GM21447 (cell line): ENCODE data around the gene MEAF6.
"Not testable (repeated sequence)": the region's sequence is repeated elsewhere in the genome, so short reads cannot be mapped to it uniquely, and the experiment has no call there.

Experiments used
- ATAC-seq: cut with Tn5 transposase; IDR thresholded peaks from one replicate; pipeline ENCODE4 v1.9.1; 2021; ENCODE audit not compliant: unreplicated experiment

Gene MEAF6

DNA sequence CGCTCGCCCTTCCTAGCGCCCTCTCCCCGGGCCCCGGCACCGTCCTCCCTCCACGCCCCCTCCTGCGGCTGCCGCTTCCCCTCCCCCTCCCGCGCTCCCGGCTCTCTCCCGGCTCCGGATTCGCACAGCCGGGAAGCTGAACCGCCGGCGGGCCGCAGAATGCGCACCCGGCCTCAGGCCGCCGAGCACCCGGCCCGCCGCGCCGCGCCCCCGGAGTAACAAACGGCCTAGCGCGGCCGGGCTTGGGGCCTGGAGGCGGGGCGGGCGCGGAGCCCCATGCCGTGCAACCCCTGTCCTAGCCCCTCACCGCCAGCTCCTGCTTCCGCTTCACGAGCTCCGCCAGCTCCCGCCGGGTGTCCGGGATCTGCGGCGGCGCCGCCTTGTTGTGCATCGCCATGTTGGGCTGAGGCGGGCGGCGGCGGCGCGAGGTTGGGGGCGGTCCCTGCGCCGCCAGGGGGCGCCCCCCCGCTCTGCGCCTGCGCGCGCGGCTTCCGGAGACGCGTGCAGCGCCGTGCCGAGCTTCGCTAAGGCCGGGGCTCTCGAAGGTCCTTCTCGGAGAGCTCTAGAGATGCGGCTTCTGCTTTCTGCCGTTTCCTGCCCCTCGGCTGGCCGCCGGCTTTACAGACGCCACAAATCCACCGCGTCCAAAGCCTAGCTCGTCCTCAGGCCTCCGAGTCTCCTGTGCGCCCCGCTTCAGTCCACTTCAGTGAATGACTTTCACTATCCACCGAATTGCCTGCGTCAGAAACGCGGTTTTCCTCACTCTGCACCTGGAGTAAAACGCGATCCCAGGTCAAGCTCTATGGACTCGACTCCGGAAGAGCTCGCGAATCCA lies at the start of gene MEAF6:
Gene MEAF6, minus strand, starts transcription at position 417 of the 835 bp plus-strand sequence. Its CDS starts 20 bp downstream, at position 397.
- peak; percentile 75 for ATAC-seq

GRCh38 chr1:37562984-37563383 lies 48.4 kb upstream of the MEAF6 start:
- no peak for ATAC-seq

GRCh38 chr1:37561133-37562132 lies 46.9 kb upstream of the MEAF6 start:
- ATAC-seq, result no peak

DNA sequence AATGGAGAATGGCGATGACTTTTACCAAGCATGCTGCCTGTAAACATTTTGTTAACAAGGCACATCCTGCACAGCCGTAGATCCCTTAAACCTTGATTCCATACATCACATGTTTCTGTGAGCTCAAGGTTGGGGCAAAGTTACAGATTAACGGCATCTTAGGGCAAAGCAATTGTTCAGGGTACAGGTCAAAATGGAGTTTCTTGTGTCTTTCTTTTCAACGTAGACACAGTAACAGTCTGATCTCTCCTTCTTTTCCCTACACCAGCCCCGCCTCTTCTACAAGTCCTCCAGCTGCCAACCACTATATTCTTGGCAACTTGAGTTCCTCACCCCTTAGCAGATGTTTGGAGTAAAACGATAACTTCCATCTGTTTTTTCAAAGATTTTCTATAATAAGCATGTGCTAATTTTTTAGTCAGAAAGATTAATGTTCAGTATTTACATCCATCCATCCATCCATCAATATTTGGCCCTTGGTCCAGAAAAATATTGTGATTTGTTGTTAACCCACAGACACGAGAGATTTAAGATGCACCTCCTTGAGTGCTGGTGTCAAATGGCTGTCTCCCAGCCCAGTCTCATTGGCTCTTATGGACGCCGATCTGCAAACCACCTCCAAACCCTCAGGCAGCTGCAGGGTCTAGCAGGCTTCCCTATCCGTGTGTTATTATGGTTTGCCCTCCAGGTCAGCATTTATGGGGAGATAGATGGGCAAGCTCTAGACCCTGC lies 46.0 kb upstream of the MEAF6 start:
- ATAC-seq, result no peak

DNA sequence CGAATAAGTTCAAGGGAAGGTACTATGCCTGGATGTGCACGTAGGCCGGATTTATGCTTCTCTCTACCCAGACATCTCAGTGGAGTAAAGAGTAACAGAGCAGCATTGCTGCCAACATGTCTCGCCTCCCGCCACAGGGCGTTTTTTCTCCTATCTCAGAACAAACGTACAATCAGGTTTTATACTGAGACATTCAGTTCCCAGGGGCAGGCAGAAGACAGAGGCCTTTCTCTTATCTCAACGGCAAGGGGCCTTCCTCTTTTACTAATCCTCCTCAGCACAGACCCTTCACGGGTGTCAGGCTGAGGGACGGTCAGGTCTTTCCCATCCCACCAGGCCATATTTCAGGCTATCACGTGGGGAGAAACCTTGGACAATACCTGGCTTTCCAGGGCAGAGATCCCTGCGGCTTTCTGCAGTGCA lies 45.4 kb upstream of the MEAF6 start:
- ATAC-seq, result not testable (repeated sequence)

GRCh38 chr1:37559080-37559479 lies 44.5 kb upstream of the MEAF6 start:
- no peak for ATAC-seq

- no peak for ATAC-seq
Measured at GRCh38 chr1:37558411-37558810, 43.8 kb upstream of the MEAF6 start.

- ATAC-seq, result no peak
Measured at GRCh38 chr1:37557402-37557801, 42.8 kb upstream of the MEAF6 start.

GRCh38 chr1:37556712-37557196 lies 42.2 kb upstream of the MEAF6 start, which contains the start of gene DNALI1:
DNALI1 (plus strand) TSS chr1:37556940; CDS start chr1:37556995, 55 bp downstream.
- no peak for ATAC-seq

GRCh38 chr1:37553927-37554808 lies 39.6 kb upstream of the MEAF6 start, which contains the start of gene SNIP1:
SNIP1 (minus strand) TSS chr1:37554293; CDS start chr1:37554229, 64 bp downstream.
- peak; percentile 85 for ATAC-seq

- ATAC-seq, result peak; percentile 16
Measured at GRCh38 chr1:37553598-37553926, 39.0 kb upstream of the MEAF6 start.

GRCh38 chr1:37549341-37549740 lies 34.8 kb upstream of the MEAF6 start:
- no peak for ATAC-seq

DNA sequence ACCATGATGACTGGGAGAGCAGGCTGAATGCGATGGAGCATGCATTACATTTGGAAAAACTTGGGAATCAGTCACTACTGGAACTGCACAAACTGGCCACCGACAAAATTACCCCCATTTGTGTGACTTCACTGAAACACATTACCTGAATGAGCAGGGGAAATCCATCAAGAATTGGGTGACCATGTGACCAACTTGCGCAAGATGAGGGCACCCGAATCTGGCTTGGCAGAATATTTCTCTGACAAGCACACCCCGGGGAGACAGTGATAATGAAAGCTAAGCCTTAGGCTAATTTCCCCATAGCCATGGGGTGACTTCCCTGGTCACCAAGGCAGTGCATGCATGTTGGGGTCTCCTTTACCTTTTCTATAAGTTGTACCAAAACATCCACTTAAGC lies 30.5 kb upstream of the MEAF6 start:
- no peak for ATAC-seq

- ATAC-seq, result no peak
Measured at GRCh38 chr1:37544530-37544929, 30.0 kb upstream of the MEAF6 start.

GRCh38 chr1:37540036-37540785 lies 25.6 kb upstream of the MEAF6 start:
- no peak for ATAC-seq

- not testable (repeated sequence) for ATAC-seq
Measured at GRCh38 chr1:37539154-37539553, 24.6 kb upstream of the MEAF6 start.

DNA sequence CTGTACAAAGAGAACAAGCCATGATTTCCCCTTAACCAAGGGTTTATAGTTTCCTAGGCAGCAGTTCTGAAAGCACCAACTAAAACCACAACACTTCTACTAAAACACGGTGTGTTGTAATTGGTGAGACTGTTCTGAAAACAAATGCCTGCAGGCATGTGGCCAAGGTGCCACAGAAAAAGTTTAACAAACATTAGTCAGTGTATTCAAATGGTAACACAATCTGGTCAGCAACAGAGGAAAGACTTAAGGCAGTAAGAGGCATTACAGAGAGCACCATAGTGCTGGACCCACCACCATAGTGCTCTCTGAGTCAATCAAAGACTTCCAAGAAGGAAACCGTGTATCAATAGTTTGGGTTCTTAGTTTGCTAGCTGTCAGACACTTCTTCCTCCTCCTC lies 22.8 kb upstream of the MEAF6 start:
- no peak for ATAC-seq

DNA sequence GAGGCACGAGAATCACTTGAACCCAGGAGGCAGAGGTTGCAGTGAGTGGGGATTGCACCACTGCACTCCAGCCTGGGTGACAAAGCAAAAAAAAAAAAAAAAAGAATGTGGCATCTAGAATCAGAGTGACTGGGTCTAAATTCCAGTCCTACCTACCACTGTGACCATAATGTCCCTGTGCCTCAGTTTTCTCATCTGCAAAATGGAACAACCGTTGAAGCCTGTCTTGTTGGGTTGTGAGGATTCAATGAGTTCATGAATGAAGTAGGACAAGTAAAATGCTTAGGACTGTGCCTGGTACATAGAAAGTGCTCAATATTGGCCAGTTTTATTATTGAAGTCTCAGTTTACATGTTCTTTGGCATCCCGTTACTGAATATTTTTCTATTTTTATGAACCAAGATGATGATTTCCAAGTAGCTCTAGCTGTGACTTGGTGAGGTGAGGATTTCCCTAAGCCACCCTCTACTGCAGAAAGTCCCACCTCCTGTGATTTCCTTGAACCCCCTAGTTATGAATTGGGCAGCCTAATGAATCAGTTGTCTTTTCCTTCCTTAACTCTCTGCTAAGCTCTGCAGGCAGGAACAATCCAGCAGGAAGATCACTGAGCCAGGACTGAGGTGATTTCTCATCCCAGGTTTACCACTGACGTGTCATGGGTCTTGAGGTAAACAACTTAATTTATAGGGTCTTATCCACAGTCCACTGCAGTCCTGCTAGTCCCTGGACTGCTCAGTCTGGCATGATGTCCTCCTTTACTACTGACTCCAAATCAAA lies 18.9 kb upstream of the MEAF6 start:
- ATAC-seq, result no peak
